GM23338 (cell line): ENCODE results near the gene SLC52A1. TPM values are rescaled to one million over a fixed set of nuclear protein-coding genes. Genes with fewer than 3 reads are reported as not detected.

ENCODE experiments used
- ATAC-seq: fragments of 200-7000 bp; cut with Tn5 transposase; 3 replicates; pipeline ENCODE4 v1.9.1; 2020
- DNase-seq: peaks from one replicate; pipeline ENCODE4 v3.0.0-alpha.2; 2015; ENCODE audit warnings: low spot score
- H2AFZ ChIP-seq: fragments of 200-600 bp; sonication (generic); 2 replicates; pipeline ENCODE4 v1.8.0; 2016; ENCODE audit warnings: antibody characterized with exemption, mild to moderate bottlenecking, moderate library complexity
- H3F3A ChIP-seq: fragments of 200-600 bp; sonication (generic); replicated peaks from 2 replicates; pipeline ENCODE4 v1.8.0; 2017; ENCODE audit warnings: antibody characterized with exemption, mixed run types, low read depth
- H3K27ac ChIP-seq: fragments of 200-600 bp; sonication (generic); 2 replicates; pipeline ENCODE4 v1.6.1; 2016; ENCODE audit warnings: low read depth
- H3K27me3 ChIP-seq: fragments of 200-600 bp; sonication (generic); 2 replicates; pipeline ENCODE4 v1.8.0; 2016; ENCODE audit warnings: mild to moderate bottlenecking, mixed run types, moderate library complexity; ENCODE audit not compliant: insufficient read depth
- H3K36me3 ChIP-seq: fragments of 200-600 bp; sonication (generic); 2 replicates; pipeline ENCODE4 v1.8.0; 2016; ENCODE audit warnings: mild to moderate bottlenecking; ENCODE audit not compliant: insufficient read depth
- H3K4me1 ChIP-seq: fragments of 200-600 bp; sonication (generic); 2 replicates; pipeline ENCODE4 v1.8.0; 2016; ENCODE audit warnings: mild to moderate bottlenecking, moderate library complexity; ENCODE audit not compliant: insufficient read depth
- H3K4me2 ChIP-seq: fragments of 200-600 bp; sonication (generic); 2 replicates; pipeline ENCODE4 v1.7.1; 2017; ENCODE audit warnings: mixed run types
- H3K4me3 ChIP-seq: fragments of 200-600 bp; sonication (generic); 2 replicates; pipeline ENCODE4 v1.6.1; 2016; ENCODE audit warnings: mixed run types
- H3K79me2 ChIP-seq: fragments of 200-600 bp; sonication (generic); replicated peaks from 2 replicates; pipeline ENCODE4 v1.8.0; 2017; ENCODE audit warnings: mild to moderate bottlenecking; ENCODE audit not compliant: insufficient read depth
- H3K9me2 ChIP-seq: fragments of 200-600 bp; sonication (generic); 2 replicates; pipeline ENCODE4 v1.8.0; 2017; ENCODE audit not compliant: insufficient read depth
- H4K20me1 ChIP-seq: fragments of 200-600 bp; sonication (generic); replicated peaks from 2 replicates; pipeline ENCODE4 v1.8.0; 2017; ENCODE audit warnings: mild to moderate bottlenecking; ENCODE audit not compliant: insufficient read depth
- H3K27ac Mint-ChIP-seq: 2 replicates; pipeline ENCODE4 v1.8.0; 2020; ENCODE audit warnings: inconsistent platforms, mild to moderate bottlenecking, moderate library complexity, mixed read lengths
- H3K27me3 Mint-ChIP-seq: 3 replicates; pipeline ENCODE4 v1.8.0; 2022; ENCODE audit warnings: low read depth, mild to moderate bottlenecking, moderate library complexity, mixed read lengths, inconsistent platforms; ENCODE audit not compliant: insufficient read depth, poor library complexity
- H3K36me3 Mint-ChIP-seq: 3 replicates; pipeline ENCODE4 v1.8.0; 2021; ENCODE audit warnings: low read depth, mild to moderate bottlenecking, inconsistent platforms, moderate library complexity, mixed read lengths
- H3K4me1 Mint-ChIP-seq: 3 replicates; pipeline ENCODE4 v1.8.0; 2020; ENCODE audit warnings: mild to moderate bottlenecking, inconsistent platforms, mixed read lengths
- H3K4me3 Mint-ChIP-seq: 3 replicates; pipeline ENCODE4 v1.8.0; 2021; ENCODE audit warnings: moderate library complexity, mild to moderate bottlenecking, inconsistent platforms, mixed read lengths
- H3K9me3 Mint-ChIP-seq: 3 replicates; pipeline ENCODE4 v1.8.0; 2020; ENCODE audit warnings: moderate library complexity, mild to moderate bottlenecking, inconsistent platforms, mixed read lengths
- CREB1 ChIP-seq: fragments of 250-450 bp; sonication (Bioruptor Pico); IDR thresholded peaks from 2 replicates; pipeline ENCODE4 v1.5.0; 2020; ENCODE audit warnings: low read depth, mild to moderate bottlenecking, moderate library complexity
- CTCF ChIP-seq, 2 experiments: fragments of 200-600 bp in 1 of 2; sonication (generic) in 1 of 2; conservative IDR thresholded peaks; 2 replicates each; pipeline versions ENCODE4 v1.5.1 to v1.6.1; 2016 to 2017; ENCODE audit warnings: antibody characterized with exemption in 2 of 2, low read depth in 2 of 2, mild to moderate bottlenecking in 2 of 2, moderate library complexity in 1 of 2
- ETS1 ChIP-seq: IDR thresholded peaks from 2 replicates; pipeline ENCODE4 v1.6.1; 2016; ENCODE audit warnings: antibody characterized with exemption
- EZH2 ChIP-seq: fragments of 200-600 bp; sonication (generic); IDR thresholded peaks from one replicate; pipeline ENCODE4 v1.8.0; 2017; ENCODE audit warnings: antibody characterized with exemption, mild to moderate bottlenecking, low read depth; ENCODE audit not compliant: unreplicated experiment
- EZH2phosphoT487 ChIP-seq: fragments of 200-600 bp; sonication (generic); IDR thresholded peaks from one replicate; pipeline ENCODE4 v1.8.1; 2018; ENCODE audit warnings: antibody characterized with exemption; ENCODE audit not compliant: unreplicated experiment
- JUNB ChIP-seq: IDR thresholded peaks from one replicate; pipeline ENCODE4 v1.6.1; 2016; ENCODE audit warnings: antibody characterized with exemption; ENCODE audit not compliant: unreplicated experiment
- NANOG ChIP-seq: IDR thresholded peaks from 2 replicates; pipeline ENCODE4 v1.6.1; 2016; ENCODE audit warnings: antibody characterized with exemption, borderline replicate concordance
- POLR2AphosphoS5 ChIP-seq: IDR thresholded peaks from 2 replicates; pipeline ENCODE4 v1.6.1; 2016; ENCODE audit warnings: antibody characterized with exemption, low read depth
- REST ChIP-seq: IDR thresholded peaks from one replicate; pipeline ENCODE4 v1.6.1; 2018; ENCODE audit warnings: antibody characterized with exemption; ENCODE audit not compliant: unreplicated experiment
- STAT1 ChIP-seq: IDR thresholded peaks from one replicate; pipeline ENCODE4 v1.6.1; 2016; ENCODE audit warnings: antibody characterized with exemption; ENCODE audit not compliant: unreplicated experiment
- ZNF114 ChIP-seq: fragments of 250-450 bp; sonication (Bioruptor Pico); IDR thresholded peaks from 2 replicates; pipeline ENCODE4 v1.5.0; 2020; ENCODE audit warnings: mild to moderate bottlenecking, moderate library complexity
- ZNF331 ChIP-seq: fragments of 250-450 bp; sonication (Bioruptor Pico); IDR thresholded peaks from 2 replicates; pipeline ENCODE4 v1.5.0; 2020; ENCODE audit warnings: low read depth, mild to moderate bottlenecking, moderate library complexity
- ZNF462 ChIP-seq: fragments of 250-450 bp; sonication (Bioruptor Pico); IDR thresholded peaks from 2 replicates; pipeline ENCODE4 v1.5.0; 2020; ENCODE audit warnings: mild to moderate bottlenecking, moderate library complexity
- polyA plus RNA-seq: library from polyadenylated mRNA; unstranded; fragments of >200 nt; fragmentation: Nextera tagmentation; extraction: Ambion mirVana; gene quantifications from 2 replicates; pipeline ENCODE4 v1.2.1, GENCODE V29; 2016
- total RNA-seq: library from RNA; depleted of rRNA; stranded (reverse); fragments of >200 nt; shearing (Covaris generic); gene quantifications from 2 replicates; pipeline ENCODE4 v1.2.3, GENCODE V29; 2014

The SLC52A1 gene
- total and polyA plus RNA-seq, 2 experiments from 2014 or later: 0.21 to 0.63 TPM

GRCh38 chr17:5014357-5014756 is 20.9 kb downstream of the SLC52A1 start (continued):
- TF ChIP-seq ZNF462: no peak

GRCh38 chr17:5011928-5012327 is 23.3 kb downstream of the SLC52A1 start:
- no peak overlapping the region for H3K27ac ChIP-seq
- no peaks in the 10 kb centered on the region for H3K79me2 ChIP-seq
- Mint-ChIP-seq H3K4me3 (no peak overlapping the region), H3K27ac (no peak overlapping the region), H3K9me3 (no peaks in the 10 kb centered on the region), H3K36me3 (peaks cover 72% of the 10 kb centered on the region), H3K27me3 (peaks cover 15% of the 10 kb centered on the region), H3K4me1 (no peaks in the 10 kb centered on the region)
- no peak for ATAC-seq
- H3F3A ChIP-seq: no peaks in the 10 kb centered on the region
- H2AFZ ChIP-seq: no peak overlapping the region
- H3K4me3 ChIP-seq: no peak overlapping the region
- no peaks in the 10 kb centered on the region for H3K9me2 ChIP-seq
- peaks cover 24% of the 10 kb centered on the region for H3K36me3 ChIP-seq
- H4K20me1 ChIP-seq: no peaks in the 10 kb centered on the region; the same call in 1 of the 2 replicates
- no peaks in the 10 kb centered on the region for H3K4me1 ChIP-seq
- no peak for DNase-seq
- H3K4me2 ChIP-seq: no peak overlapping the region
- H3K27me3 ChIP-seq: no peaks in the 10 kb centered on the region
- TF ChIP-seq EZH2 (no peak), STAT1 (no peak), CTCF (conservative IDR thresholded peaks at IDR 0.05; ENCODE audit: low read depth in 2 of 2) (no peak), POLR2AphosphoS5 (no peak), ZNF331 (CRISPR knock-in tag) (no peak), ZNF114 (CRISPR knock-in tag) (no peak), CREB1 (CRISPR knock-in tag) (no peak), NANOG (no peak), EZH2phosphoT487 (no peak), ETS1 (no peak), REST (no peak), JUNB (no peak)
